IPS-18a (cell line): ENCODE data around the gene FJX1.

Experiments used
- H3K27ac ChIP-seq: one replicate; pipeline ENCODE4 v1.5.1; 2013; ENCODE audit warnings: low read length
- H3K27me3 ChIP-seq: one replicate; pipeline ENCODE4 v1.6.1; 2013; ENCODE audit warnings: mild to moderate bottlenecking, low read length; ENCODE audit not compliant: control insufficient read depth, insufficient read depth
- H3K36me3 ChIP-seq: one replicate; pipeline ENCODE4 v1.6.1; 2013; ENCODE audit warnings: low read depth, low read length; ENCODE audit not compliant: control insufficient read depth
- H3K4me1 ChIP-seq: one replicate; pipeline ENCODE4 v1.6.1; 2013; ENCODE audit warnings: low read depth, low read length; ENCODE audit not compliant: control insufficient read depth
- H3K4me3 ChIP-seq: one replicate; pipeline ENCODE4 v1.5.1; 2013; ENCODE audit warnings: low read length
- H3K9ac ChIP-seq: one replicate; pipeline ENCODE4 v1.6.1; 2013; ENCODE audit warnings: mild to moderate bottlenecking, low read length, moderate library complexity
- H3K9me3 ChIP-seq: one replicate; pipeline ENCODE4 v1.6.1; 2013; ENCODE audit warnings: low read depth, low read length; ENCODE audit not compliant: control insufficient read depth

FJX1 gene

DNA sequence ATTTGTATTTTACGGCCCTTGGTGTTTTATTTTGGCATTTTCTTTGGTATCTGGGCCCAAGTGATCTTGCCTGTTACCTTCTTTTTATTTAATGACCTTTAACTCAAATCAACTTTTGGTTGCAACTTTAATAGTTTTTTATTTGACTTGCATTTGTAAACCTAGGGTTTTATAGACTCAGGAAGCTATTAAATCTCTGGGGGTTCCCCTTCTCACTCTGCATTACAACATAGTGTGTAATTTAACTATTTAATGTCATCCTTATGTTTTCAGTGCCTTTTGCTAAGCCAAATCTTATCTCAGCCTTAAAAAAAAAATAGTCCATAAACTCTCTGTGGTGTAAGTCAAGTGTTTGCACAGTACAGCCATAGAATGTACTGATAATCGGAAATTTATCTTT, 3.4 kb downstream of the FJX1 start:
- peaks cover 34% of the 10 kb centered on the region for H3K4me1 ChIP-seq

DNA sequence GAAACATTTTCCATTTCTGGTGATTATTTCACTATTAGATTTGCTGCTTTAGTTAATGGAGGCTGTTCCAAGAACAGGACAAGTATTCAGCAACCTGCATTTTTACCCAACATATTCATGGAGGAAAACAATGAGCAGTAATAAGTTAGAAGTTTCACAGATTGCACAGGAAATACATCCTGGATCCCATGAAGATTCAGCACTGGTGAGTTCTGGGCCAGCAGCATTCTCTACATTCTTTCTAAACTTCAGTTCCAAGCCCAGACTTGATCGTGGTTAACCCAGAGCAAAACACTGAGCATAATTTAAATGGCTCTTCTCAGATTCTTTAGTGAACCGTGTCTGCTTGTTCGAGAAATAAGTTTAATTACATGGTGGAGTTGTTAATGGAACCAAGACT, 3.8 kb downstream of the FJX1 start:
- Histone ChIP-seq H3K27me3 (peaks cover 20% of the 10 kb centered on the region), H3K36me3 (no peaks in the 10 kb centered on the region), H3K27ac (no peak overlapping the region), H3K4me1 (peaks cover 29% of the 10 kb centered on the region), H3K9ac (no peak overlapping the region), H3K4me3 (peak overlapping the region; percentile 21), H3K9me3 (no peaks in the 10 kb centered on the region)

More for the DNA sequence above, 3.4 kb downstream of the FJX1 start:
- Histone ChIP-seq H3K4me3 (peak overlapping the region; percentile 21), H3K27me3 (peaks cover 24% of the 10 kb centered on the region), H3K9me3 (no peaks in the 10 kb centered on the region), H3K36me3 (no peaks in the 10 kb centered on the region), H3K27ac (no peak overlapping the region), H3K9ac (no peak overlapping the region)

DNA sequence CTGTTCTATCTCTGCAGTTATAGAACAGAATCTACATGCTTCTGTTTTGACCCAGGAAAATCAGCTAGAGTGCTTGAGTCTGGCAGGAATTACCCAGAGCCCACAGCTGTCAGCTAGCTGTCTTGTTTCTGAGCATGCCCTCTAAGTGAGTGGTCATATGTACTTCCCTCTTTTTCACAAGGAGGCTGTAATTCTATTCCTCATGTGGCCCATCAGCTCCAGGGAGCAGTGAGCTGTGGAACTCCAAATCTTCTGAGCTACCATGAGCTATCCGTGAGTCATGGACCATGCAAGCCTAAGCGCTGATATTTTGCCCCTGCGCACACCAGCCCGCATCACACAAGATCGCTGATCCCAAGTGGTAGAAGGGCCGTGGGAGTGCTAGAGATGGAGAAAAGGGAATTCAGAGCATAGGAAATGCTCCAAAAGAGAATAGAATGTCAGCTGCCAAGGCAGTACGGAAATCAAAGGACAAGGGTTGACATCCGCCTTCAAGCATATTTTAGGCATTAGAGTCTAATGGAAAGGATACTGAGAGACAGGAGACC, 5.4 kb downstream of the FJX1 start:
- Histone ChIP-seq H3K9ac (no peak overlapping the region), H3K27me3 (peaks cover 15% of the 10 kb centered on the region), H3K9me3 (no peaks in the 10 kb centered on the region), H3K4me3 (no peak overlapping the region), H3K27ac (no peak overlapping the region), H3K4me1 (peaks cover 22% of the 10 kb centered on the region), H3K36me3 (no peaks in the 10 kb centered on the region)

DNA sequence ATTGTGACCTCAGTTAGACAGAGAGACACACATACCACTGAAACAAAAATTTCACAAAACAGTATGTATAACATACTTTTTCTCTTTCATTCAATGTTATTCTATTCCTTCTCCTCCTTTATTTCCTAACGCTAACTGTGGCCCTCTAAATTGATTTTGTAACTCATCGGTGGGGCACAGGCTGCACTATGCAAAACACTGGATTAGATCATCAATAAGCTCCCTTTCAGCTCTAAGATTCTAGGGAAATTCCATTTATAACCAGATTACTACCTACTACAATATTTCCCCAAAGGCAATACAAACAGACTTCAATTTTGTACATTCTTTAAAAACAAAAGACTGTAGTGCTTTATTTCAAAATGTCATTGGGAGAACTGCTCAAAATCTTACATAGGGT, 6.1 kb downstream of the FJX1 start:
- no peaks in the 10 kb centered on the region for H3K9me3 ChIP-seq
- H3K27me3 ChIP-seq: peaks cover 12% of the 10 kb centered on the region
- no peak overlapping the region for H3K27ac ChIP-seq
- H3K4me3 ChIP-seq: no peak overlapping the region
- no peaks in the 10 kb centered on the region for H3K36me3 ChIP-seq
- H3K4me1 ChIP-seq: peaks cover 22% of the 10 kb centered on the region
- no peak overlapping the region for H3K9ac ChIP-seq

DNA sequence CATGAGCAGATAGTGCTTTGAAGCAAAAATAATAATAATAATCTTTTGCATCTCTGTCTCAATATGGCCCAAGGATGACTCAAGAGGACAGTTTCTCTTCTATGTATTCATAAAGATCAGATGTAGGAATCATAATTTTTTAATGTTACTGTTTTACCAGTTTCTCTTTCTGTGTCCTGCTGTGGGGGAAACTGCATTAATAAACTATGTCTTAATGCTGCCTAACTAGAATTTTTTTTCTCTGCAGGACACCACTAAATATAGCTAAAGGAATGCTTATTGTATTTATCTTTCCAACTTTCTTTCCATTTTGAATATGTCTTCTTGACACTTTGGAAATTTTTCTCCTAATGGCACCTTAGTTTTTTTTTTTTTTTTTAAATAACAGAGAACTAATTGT, 6.5 kb downstream of the FJX1 start:
- no peaks in the 10 kb centered on the region for H3K36me3 ChIP-seq
- H3K4me1 ChIP-seq: peaks cover 22% of the 10 kb centered on the region
- no peak overlapping the region for H3K9ac ChIP-seq
- H3K9me3 ChIP-seq: no peaks in the 10 kb centered on the region
- no peak overlapping the region for H3K27ac ChIP-seq
- no peak overlapping the region for H3K4me3 ChIP-seq
- peaks cover 7% of the 10 kb centered on the region for H3K27me3 ChIP-seq

DNA sequence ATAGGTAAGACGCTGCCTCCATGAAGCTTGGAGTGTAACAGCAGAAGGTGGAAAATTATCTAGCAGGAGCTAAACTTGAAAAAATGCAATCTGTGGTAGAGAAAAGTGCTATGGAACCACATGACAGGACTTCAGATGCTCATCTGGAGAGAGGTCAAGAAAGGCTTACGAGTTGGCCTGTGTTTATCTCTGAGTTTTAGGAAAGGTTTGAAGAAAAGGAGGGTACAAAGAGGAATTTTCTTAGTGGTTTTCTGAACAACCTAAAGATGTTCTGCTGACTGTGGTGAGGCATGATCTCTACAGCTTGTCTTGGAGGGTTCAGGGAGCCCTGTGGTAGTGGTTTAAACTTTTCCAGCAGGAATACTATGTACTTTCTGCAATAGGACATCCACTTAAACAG, 8.2 kb downstream of the FJX1 start:
- H3K9me3 ChIP-seq: no peaks in the 10 kb centered on the region
- H3K27ac ChIP-seq: no peak overlapping the region
- H3K27me3 ChIP-seq: no peaks in the 10 kb centered on the region
- H3K9ac ChIP-seq: no peak overlapping the region
- peaks cover 10% of the 10 kb centered on the region for H3K4me1 ChIP-seq
- H3K4me3 ChIP-seq: no peak overlapping the region
- H3K36me3 ChIP-seq: no peaks in the 10 kb centered on the region

DNA sequence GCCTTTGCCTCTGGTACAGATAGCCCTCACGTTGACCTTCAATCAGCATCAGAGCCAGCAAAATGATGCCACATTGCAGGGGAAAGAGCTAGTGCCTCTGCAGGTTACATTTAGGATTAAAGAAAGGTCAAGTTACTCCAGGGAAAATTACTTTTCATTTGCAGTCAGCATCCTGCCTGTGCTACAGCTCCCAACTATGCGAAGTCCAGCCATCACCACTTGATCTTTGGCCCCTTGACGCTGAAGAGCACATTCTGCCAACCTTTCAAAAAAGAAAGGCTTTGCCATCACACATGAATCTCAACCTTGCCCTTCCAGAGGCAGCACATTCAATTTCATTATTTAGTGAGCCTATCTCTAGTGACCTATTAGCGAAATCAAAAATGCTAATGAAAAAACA, 11.3 kb downstream of the FJX1 start:
- Histone ChIP-seq H3K9me3 (no peaks in the 10 kb centered on the region), H3K27ac (no peak overlapping the region), H3K27me3 (no peaks in the 10 kb centered on the region), H3K9ac (no peak overlapping the region), H3K4me3 (no peak overlapping the region), H3K4me1 (no peaks in the 10 kb centered on the region), H3K36me3 (no peaks in the 10 kb centered on the region)

DNA sequence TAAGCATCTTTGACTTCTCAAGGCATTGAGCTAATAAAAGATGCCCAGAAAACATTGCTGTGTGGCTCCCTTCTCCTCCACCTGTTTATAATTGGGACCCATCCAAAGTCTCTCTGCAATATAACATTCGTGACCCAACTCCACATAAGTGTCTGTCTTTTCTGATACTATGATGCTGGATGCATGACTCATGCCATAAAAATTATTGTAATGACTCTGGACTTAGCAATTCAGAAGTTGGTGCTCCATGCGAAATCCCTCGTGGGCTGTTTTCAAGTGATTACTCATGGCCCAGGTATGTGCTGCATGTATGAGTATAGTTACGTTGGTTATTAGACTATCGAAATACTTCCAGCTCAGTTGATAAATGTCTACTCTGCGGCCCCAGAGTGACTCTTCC, 11.7 kb downstream of the FJX1 start:
- Histone ChIP-seq H3K9ac (no peak overlapping the region), H3K9me3 (no peaks in the 10 kb centered on the region), H3K4me1 (no peaks in the 10 kb centered on the region), H3K27ac (no peak overlapping the region), H3K36me3 (no peaks in the 10 kb centered on the region), H3K4me3 (no peak overlapping the region), H3K27me3 (no peaks in the 10 kb centered on the region)

DNA sequence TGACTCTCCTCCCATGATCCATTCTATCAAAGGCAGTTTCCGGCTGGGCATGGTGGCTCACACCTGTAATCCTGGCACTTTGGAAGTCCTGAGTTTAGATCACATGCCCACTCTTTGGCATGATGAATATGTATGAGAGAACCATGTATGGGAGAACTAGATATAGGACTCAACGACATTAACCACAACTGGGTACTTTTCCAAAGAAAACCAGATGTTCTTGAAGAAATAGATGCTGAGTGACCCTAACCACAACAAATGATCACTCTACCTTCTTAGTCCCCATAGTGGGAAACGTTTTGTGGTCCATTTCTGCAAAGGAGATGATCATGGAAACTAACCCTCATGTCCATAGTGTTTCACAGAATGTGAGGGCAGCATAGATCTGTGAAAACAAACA, 13.6 kb downstream of the FJX1 start:
- Histone ChIP-seq H3K4me1 (no peaks in the 10 kb centered on the region), H3K36me3 (no peaks in the 10 kb centered on the region), H3K27me3 (no peaks in the 10 kb centered on the region), H3K27ac (no peak overlapping the region), H3K4me3 (no peak overlapping the region), H3K9ac (no peak overlapping the region), H3K9me3 (no peaks in the 10 kb centered on the region)

DNA sequence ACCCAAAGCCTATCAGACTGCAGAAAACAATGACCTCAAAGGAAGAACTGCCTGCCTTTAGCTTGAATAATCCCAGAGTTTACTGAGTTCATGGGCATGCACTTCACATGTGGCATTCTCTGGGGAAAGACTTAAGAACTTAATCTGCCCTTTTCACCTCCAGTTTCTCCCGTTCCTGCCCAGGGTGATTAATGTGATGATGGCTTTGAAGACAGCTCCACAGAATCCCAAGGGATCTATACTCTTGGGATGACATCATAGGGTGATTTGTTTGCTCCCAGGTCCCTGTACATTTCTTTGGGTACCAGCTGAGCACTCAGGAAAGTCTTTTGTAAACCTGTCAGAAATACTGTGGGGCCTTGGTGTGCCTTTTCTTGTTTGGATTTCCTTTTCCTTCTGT, 14.0 kb downstream of the FJX1 start:
- Histone ChIP-seq H3K4me1 (no peaks in the 10 kb centered on the region), H3K27ac (no peak overlapping the region), H3K9me3 (no peaks in the 10 kb centered on the region), H3K36me3 (no peaks in the 10 kb centered on the region), H3K27me3 (no peaks in the 10 kb centered on the region), H3K4me3 (no peak overlapping the region), H3K9ac (no peak overlapping the region)

DNA sequence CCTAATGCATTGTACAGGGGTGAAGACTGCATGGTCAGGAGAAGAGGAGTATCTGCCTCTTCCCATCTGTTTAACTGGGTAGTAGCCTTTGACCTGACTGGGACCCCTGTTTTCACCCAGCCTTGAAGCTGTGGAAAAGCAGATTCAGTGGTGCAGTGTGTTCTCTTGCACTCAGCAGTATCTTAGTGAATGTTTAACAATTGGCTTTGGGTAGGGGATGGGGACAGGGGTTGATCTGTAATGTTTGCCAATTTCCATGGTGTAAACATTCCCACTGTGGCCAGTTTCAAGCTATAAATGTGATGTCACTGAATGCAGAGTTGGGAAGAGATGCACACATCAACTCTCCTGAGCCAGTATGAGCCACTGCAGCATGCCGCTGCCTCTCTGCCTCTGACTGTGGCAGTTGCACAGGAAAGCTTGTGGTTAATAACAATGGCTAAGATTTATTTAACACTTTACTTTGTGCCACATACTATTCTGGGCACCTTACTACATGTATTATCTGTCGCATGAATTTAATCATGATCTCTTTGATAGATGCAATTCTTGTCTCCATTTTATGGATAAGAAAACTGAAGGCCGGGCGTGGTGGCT, 15.7 kb downstream of the FJX1 start:
- no peak overlapping the region for H3K27ac ChIP-seq
- H3K36me3 ChIP-seq: no peaks in the 10 kb centered on the region
- no peaks in the 10 kb centered on the region for H3K4me1 ChIP-seq
- no peaks in the 10 kb centered on the region for H3K9me3 ChIP-seq
- no peak overlapping the region for H3K9ac ChIP-seq
- no peak overlapping the region for H3K4me3 ChIP-seq
- no peaks in the 10 kb centered on the region for H3K27me3 ChIP-seq

DNA sequence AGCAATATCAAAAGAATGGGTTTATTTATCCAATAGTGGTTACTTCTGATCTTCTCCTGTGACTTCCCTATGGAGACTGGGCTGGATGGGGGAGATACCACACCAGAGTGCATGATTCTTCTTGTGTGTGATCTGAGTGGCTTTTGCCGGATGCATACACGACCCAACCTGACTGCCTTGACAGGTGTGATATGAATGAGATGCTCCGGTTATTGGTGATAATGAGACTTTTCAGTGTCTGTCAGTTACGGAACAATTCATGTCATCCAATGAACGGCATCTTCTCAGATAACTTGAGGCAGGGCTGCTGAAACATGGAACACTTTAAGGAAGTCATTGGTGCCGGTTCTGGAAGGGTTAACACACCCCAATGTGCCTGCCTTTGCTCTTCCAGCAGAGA, 17.7 kb downstream of the FJX1 start:
- Histone ChIP-seq H3K27ac (no peak overlapping the region), H3K36me3 (no peaks in the 10 kb centered on the region)

More for the DNA sequence above, 17.7 kb downstream of the FJX1 start:
- peaks cover 6% of the 10 kb centered on the region for H3K4me1 ChIP-seq
- H3K9ac ChIP-seq: no peak overlapping the region
- H3K9me3 ChIP-seq: no peaks in the 10 kb centered on the region
- H3K4me3 ChIP-seq: no peak overlapping the region
- H3K27me3 ChIP-seq: no peaks in the 10 kb centered on the region
